ENCODE measurements around the gene C1orf105. TPM values are rescaled to one million over a fixed set of nuclear protein-coding genes. Genes with fewer than 3 reads are reported as not detected.

Gene C1orf105
- total RNA-seq, 2 donors from 2014 or later = not detected

- Histone ChIP-seq H3K36me3 (replicated peaks in 1 of 2; ENCODE audit: insufficient read depth in 1 of 2, low read depth in 2 of 2) (no peaks in the 10 kb centered on the region), H3K4me3 (no peak overlapping the region), H3K27me3 (no peaks in the 10 kb centered on the region), H3K9me3 (no peaks in the 10 kb centered on the region), H3K27ac (peak overlapping the region; percentile 62 to 84 (median 71)), H3K4me1 (peaks cover 51% of the 10 kb centered on the region)
- 18 to 24% methylated on average over 7 of the region's 7 CpGs for WGBS, 2 donors
- peak in 3 of 4 donors; percentile 29 to 39 (median 35) for DNase-seq
- peak; percentile 16 for ATAC-seq
- intact Hi-C loops (cut with DNase I) = no loop called here
- no peak for TF ChIP-seq POLR2A (IDR thresholded peaks at IDR 0.05)
Measured at GRCh38 chr1:172450524-172450885, 30.0 kb downstream of the C1orf105 start.

GRCh38 chr1:172451002-172451443 is 30.5 kb downstream of the C1orf105 start:
- ATAC-seq = peak; percentile 89
- WGBS, 2 donors = 6 to 12% methylated on average over 2 of the region's 2 CpGs
- Histone ChIP-seq H3K36me3 (replicated peaks in 1 of 2; ENCODE audit: insufficient read depth in 1 of 2, low read depth in 2 of 2) (no peaks in the 10 kb centered on the region), H3K4me1 (peaks cover 51% of the 10 kb centered on the region), H3K27ac (peak overlapping the region; percentile 62 to 84 (median 71)), H3K4me3 (no peak overlapping the region), H3K9me3 (no peaks in the 10 kb centered on the region), H3K27me3 (no peaks in the 10 kb centered on the region)
- peak; percentile 51 to 79 (median 63) for DNase-seq
- TF ChIP-seq POLR2A (IDR thresholded peaks at IDR 0.05) = peak in 1 of 3 donors; percentile 26
- TF ChIP-seq CTCF (IDR thresholded peaks at IDR 0.05) = peak in 1 of 7 experiments; percentile 4
- intact Hi-C loops (cut with DNase I) = no loop called here

- Histone ChIP-seq H3K4me3 (no peak overlapping the region), H3K27me3 (no peaks in the 10 kb centered on the region), H3K36me3 (replicated peaks in 1 of 2; ENCODE audit: insufficient read depth in 1 of 2, low read depth in 2 of 2) (no peaks in the 10 kb centered on the region), H3K27ac (peak overlapping the region; percentile 7 to 74 (median 42)), H3K4me1 (peaks cover 61% of the 10 kb centered on the region), H3K9me3 (no peaks in the 10 kb centered on the region)
- DNase-seq (peak in 1 of 4 donors; percentile 22), ATAC-seq (no peak)
- WGBS, 2 donors = 79 to 85% methylated on average over 7 of the region's 7 CpGs
- intact Hi-C loops (cut with DNase I) = no loop called here
- TF ChIP-seq POLR2A (IDR thresholded peaks at IDR 0.05) = no peak
Measured at GRCh38 chr1:172452536-172453152, 32.2 kb downstream of the C1orf105 start.

GRCh38 chr1:172453153-172453545 is 32.7 kb downstream of the C1orf105 start:
- Histone ChIP-seq H3K36me3 (replicated peaks in 1 of 2; ENCODE audit: insufficient read depth in 1 of 2, low read depth in 2 of 2) (no peaks in the 10 kb centered on the region), H3K9me3 (no peaks in the 10 kb centered on the region), H3K27me3 (no peaks in the 10 kb centered on the region), H3K4me3 (no peak overlapping the region), H3K27ac (peak overlapping the region; percentile 15 to 74 (median 42)), H3K4me1 (peaks cover 62% of the 10 kb centered on the region)
- ATAC-seq = no peak
- TF ChIP-seq CTCF (IDR thresholded peaks at IDR 0.05) (no peak), POLR2A (IDR thresholded peaks at IDR 0.05) (no peak)
- peak in 1 of 4 donors; percentile 29 for DNase-seq
- WGBS, 2 donors = 47 to 48% methylated on average over 6 of the region's 6 CpGs
- intact Hi-C loops (cut with DNase I) = no loop called here

- 36 to 48% methylated on average over 1 of the region's 1 CpG for WGBS, 2 donors
- TF ChIP-seq CTCF (IDR thresholded peaks at IDR 0.05) = no peak
- TF ChIP-seq POLR2A (IDR thresholded peaks at IDR 0.05) = no peak
- no peak for ATAC-seq
- peaks cover 62% of the 10 kb centered on the region for H3K4me1 ChIP-seq
- DNase-seq = no peak
- no peaks in the 10 kb centered on the region for H3K36me3 ChIP-seq (replicated peaks in 1 of 2; ENCODE audit: insufficient read depth in 1 of 2, low read depth in 2 of 2)
- H3K4me3 ChIP-seq = no peak overlapping the region
- H3K27me3 ChIP-seq = no peaks in the 10 kb centered on the region
- intact Hi-C loops (cut with DNase I) = no loop called here
- no peaks in the 10 kb centered on the region for H3K9me3 ChIP-seq
- peak overlapping the region in 2 of 4 donors; percentile 15 to 74 for H3K27ac ChIP-seq
Measured at GRCh38 chr1:172453607-172454006, 33.1 kb downstream of the C1orf105 start.

- TF ChIP-seq POLR2A (IDR thresholded peaks at IDR 0.05) (no peak), CTCF (IDR thresholded peaks at IDR 0.05) (no peak)
- 75% methylated on average over 1 of the region's 1 CpG for WGBS, 2 donors
- intact Hi-C loops (cut with DNase I) = no loop called here
- Histone ChIP-seq H3K27me3 (no peaks in the 10 kb centered on the region), H3K4me3 (no peak overlapping the region), H3K9me3 (no peaks in the 10 kb centered on the region), H3K36me3 (replicated peaks in 1 of 2; ENCODE audit: insufficient read depth in 1 of 2, low read depth in 2 of 2) (no peaks in the 10 kb centered on the region), H3K4me1 (peaks cover 51% of the 10 kb centered on the region), H3K27ac (no peak overlapping the region)
- DNase-seq (no peak), ATAC-seq (no peak)
Measured at GRCh38 chr1:172455451-172455850, 35.0 kb downstream of the C1orf105 start.
